ENCODE measurements around the gene EYS. TPM values are rescaled to one million over a fixed set of nuclear protein-coding genes. Genes with fewer than 3 reads are reported as not detected.

Gene EYS
- total RNA-seq, 2 experiments from 2014 or later = not detected

- no peaks in the 10 kb centered on the region for H3K4me1 Mint-ChIP-seq (ENCODE audit: low read depth)
- H3K36me3 Mint-ChIP-seq (ENCODE audit: low read depth) = no peaks in the 10 kb centered on the region
- H3K4me3 Mint-ChIP-seq = no peak overlapping the region
- TF ChIP-seq CTCF (IDR thresholded peaks at IDR 0.05) = no peak
- no peak overlapping the region for H3K27ac ChIP-seq (ENCODE audit: low read depth in 1 of 2, low read length in 2 of 2)
- intact Hi-C loops (cut with DNase I, micrococcal nuclease) = no loop called here
- peaks cover 6% of the 10 kb centered on the region for H3K9me3 Mint-ChIP-seq
- H3K27me3 Mint-ChIP-seq = no peaks in the 10 kb centered on the region
- H3K27ac Mint-ChIP-seq = no peak overlapping the region
- POLR2A ChIA-PET = no interaction called here
- H3K36me3 ChIP-seq (ENCODE audit: insufficient read depth, low read length) = no peaks in the 10 kb centered on the region
- no peaks in the 10 kb centered on the region for H3K27me3 ChIP-seq (ENCODE audit: control insufficient read depth in 1 of 2, insufficient read depth in 2 of 2, low read length in 2 of 2)
- DNase-seq = no peak
- ATAC-seq (ENCODE audit: poor library complexity) = no peak
- no peak overlapping the region for H3K4me3 ChIP-seq (ENCODE audit: low read length)
- H3K9me3 ChIP-seq (ENCODE audit: control insufficient read depth in 1 of 2, insufficient read depth in 1 of 2, low read length in 2 of 2) = peaks cover 3 to 15% of the 10 kb centered on the region in 2 experiments
- no peaks in the 10 kb centered on the region for H3K4me1 ChIP-seq (ENCODE audit: insufficient read depth, low read length)
- CTCF ChIA-PET = interaction anchor here (0.7 kb wide), 1 partner anchor 36 kb away, joined by 3 read pairs; no protein-coding TSS in a partner anchor
Observed at GRCh38 chr6:64733433-64733832, 973.6 kb downstream of the EYS start.

GRCh38 chr6:64732888-64733287, 974.1 kb downstream of the EYS start:
- Mint-ChIP-seq H3K4me1 (ENCODE audit: low read depth) (no peaks in the 10 kb centered on the region), H3K36me3 (ENCODE audit: low read depth) (no peaks in the 10 kb centered on the region), H3K27ac (no peak overlapping the region), H3K9me3 (peaks cover 6% of the 10 kb centered on the region), H3K27me3 (no peaks in the 10 kb centered on the region), H3K4me3 (no peak overlapping the region)
- H3K4me1 ChIP-seq (ENCODE audit: insufficient read depth, low read length) = no peaks in the 10 kb centered on the region
- no peaks in the 10 kb centered on the region for H3K36me3 ChIP-seq (ENCODE audit: insufficient read depth, low read length)
- H3K27me3 ChIP-seq (ENCODE audit: control insufficient read depth in 1 of 2, insufficient read depth in 2 of 2, low read length in 2 of 2) = no peaks in the 10 kb centered on the region
- DNase-seq (no peak), ATAC-seq (ENCODE audit: poor library complexity) (no peak)
- intact Hi-C loops (cut with DNase I, micrococcal nuclease) = no loop called here
- H3K27ac ChIP-seq (ENCODE audit: low read depth in 1 of 2, low read length in 2 of 2) = no peak overlapping the region
- H3K4me3 ChIP-seq (ENCODE audit: low read length) = no peak overlapping the region
- CTCF ChIA-PET = no interaction called here
- peaks cover 3 to 19% of the 10 kb centered on the region in 2 experiments for H3K9me3 ChIP-seq (ENCODE audit: control insufficient read depth in 1 of 2, insufficient read depth in 1 of 2, low read length in 2 of 2)
- POLR2A ChIA-PET = no interaction called here
- TF ChIP-seq CTCF (IDR thresholded peaks at IDR 0.05) = no peak

- no peak for TF ChIP-seq CTCF (IDR thresholded peaks at IDR 0.05)
- no peak overlapping the region for H3K4me3 ChIP-seq (ENCODE audit: low read length)
- ATAC-seq (ENCODE audit: poor library complexity) (no peak), DNase-seq (no peak)
- Mint-ChIP-seq H3K4me3 (no peak overlapping the region), H3K4me1 (ENCODE audit: low read depth) (no peaks in the 10 kb centered on the region), H3K27ac (no peak overlapping the region), H3K36me3 (ENCODE audit: low read depth) (no peaks in the 10 kb centered on the region), H3K9me3 (peaks cover 7% of the 10 kb centered on the region), H3K27me3 (no peaks in the 10 kb centered on the region)
- no peak overlapping the region for H3K27ac ChIP-seq (ENCODE audit: low read depth in 1 of 2, low read length in 2 of 2)
- ChIA-PET CTCF (no interaction called here), POLR2A (no interaction called here)
- H3K4me1 ChIP-seq (ENCODE audit: insufficient read depth, low read length) = no peaks in the 10 kb centered on the region
- intact Hi-C loops (cut with DNase I, micrococcal nuclease) = no loop called here
- no peaks in the 10 kb centered on the region for H3K27me3 ChIP-seq (ENCODE audit: control insufficient read depth in 1 of 2, insufficient read depth in 2 of 2, low read length in 2 of 2)
- no peaks in the 10 kb centered on the region for H3K36me3 ChIP-seq (ENCODE audit: insufficient read depth, low read length)
- peaks cover 3 to 18% of the 10 kb centered on the region in 2 experiments for H3K9me3 ChIP-seq (ENCODE audit: control insufficient read depth in 1 of 2, insufficient read depth in 1 of 2, low read length in 2 of 2)
Observed at GRCh38 chr6:64729522-64729921, 977.5 kb downstream of the EYS start.
